ENCODE measurements around the gene VWDE. TPM values are rescaled to one million over a fixed set of nuclear protein-coding genes. Genes with fewer than 3 reads are reported as not detected.
A peak's percentile ranks its signal among the peaks of the same experiment; 100 is the strongest.

Gene VWDE
- total and polyA plus RNA-seq, 8 donors = 0.06 to 19.3 (median 1.4) TPM; not detected in 3

GRCh38 chr7:12320987-12321647 lies 82.5 kb downstream of the VWDE start:
- Histone ChIP-seq H3K4me3 (no peak overlapping the region), H3K9me3 (no peaks in the 10 kb centered on the region), H3K36me3 (no peaks in the 10 kb centered on the region), H3K27me3 (no peaks in the 10 kb centered on the region), H3K27ac (no peak overlapping the region), H3K4me1 (peaks cover 0 to 20% (median 0%) of the 10 kb centered on the region in 4 donors)
- 87 to 98% (median 91%) methylated on average over 2 of the region's 2 CpGs for WGBS, 5 donors
- DNase-seq = no peak
- TF ChIP-seq CTCF (IDR thresholded peaks at IDR 0.05) (no peak), POLR2AphosphoS5 (IDR thresholded peaks at IDR 0.05) (no peak), EP300 (IDR thresholded peaks at IDR 0.05) (no peak), POLR2A (IDR thresholded peaks at IDR 0.05) (no peak)
- intact Hi-C loops (cut with DNase I; ENCODE audit: low total_unique reads) = no loop called here

- no peak for TF ChIP-seq POLR2A (IDR thresholded peaks at IDR 0.05)
- TF ChIP-seq CTCF (IDR thresholded peaks at IDR 0.05) = no peak
- TF ChIP-seq POLR2AphosphoS5 (IDR thresholded peaks at IDR 0.05) = no peak
- TF ChIP-seq EP300 (IDR thresholded peaks at IDR 0.05) = no peak
- WGBS, 5 donors = 12 to 71% (median 38%) methylated on average over 2 of the region's 2 CpGs
- Histone ChIP-seq H3K4me3 (no peak overlapping the region), H3K27ac (no peak overlapping the region), H3K9me3 (no peaks in the 10 kb centered on the region), H3K4me1 (peaks cover 0 to 20% (median 0%) of the 10 kb centered on the region in 4 donors), H3K36me3 (no peaks in the 10 kb centered on the region), H3K27me3 (no peaks in the 10 kb centered on the region)
- intact Hi-C loops (cut with DNase I; ENCODE audit: low total_unique reads) = no loop called here
- no peak for DNase-seq
Measured at GRCh38 chr7:12320241-12320986, 83.3 kb downstream of the VWDE start.

GRCh38 chr7:12317675-12318074 lies 86.0 kb downstream of the VWDE start:
- H3K9me3 ChIP-seq = no peaks in the 10 kb centered on the region
- TF ChIP-seq EP300 (IDR thresholded peaks at IDR 0.05) (no peak), POLR2A (IDR thresholded peaks at IDR 0.05) (no peak), POLR2AphosphoS5 (IDR thresholded peaks at IDR 0.05) (no peak)
- no peak overlapping the region for H3K4me3 ChIP-seq
- H3K27me3 ChIP-seq = no peaks in the 10 kb centered on the region
- no peaks in the 10 kb centered on the region for H3K36me3 ChIP-seq
- WGBS, 5 donors = 69 to 93% (median 84%) methylated on average over 1 of the region's 1 CpG
- peaks cover 0 to 20% (median 0%) of the 10 kb centered on the region in 4 donors for H3K4me1 ChIP-seq
- no peak overlapping the region for H3K27ac ChIP-seq
- intact Hi-C loops (cut with DNase I; ENCODE audit: low total_unique reads) = no loop called here
- DNase-seq = no peak

- no peak for DNase-seq
- Histone ChIP-seq H3K9me3 (no peaks in the 10 kb centered on the region), H3K4me1 (peaks cover 0 to 20% (median 0%) of the 10 kb centered on the region in 4 donors), H3K27ac (no peak overlapping the region), H3K36me3 (no peaks in the 10 kb centered on the region), H3K4me3 (no peak overlapping the region), H3K27me3 (no peaks in the 10 kb centered on the region)
- 35 to 58% (median 48%) methylated on average over 3 of the region's 3 CpGs for WGBS, 5 donors
- intact Hi-C loops (cut with DNase I; ENCODE audit: low total_unique reads) = no loop called here
- no peak for TF ChIP-seq EP300 (IDR thresholded peaks at IDR 0.05)
Measured at GRCh38 chr7:12316925-12317324, 86.7 kb downstream of the VWDE start.

GRCh38 chr7:12315049-12315448 lies 88.6 kb downstream of the VWDE start:
- H3K4me3 ChIP-seq = no peak overlapping the region
- DNase-seq = peak in 1 of 2 donors; percentile 32
- no peak overlapping the region for H3K27ac ChIP-seq
- intact Hi-C loops (cut with DNase I; ENCODE audit: low total_unique reads) = no loop called here
- no peaks in the 10 kb centered on the region for H3K27me3 ChIP-seq
- no peak for TF ChIP-seq CTCF (IDR thresholded peaks at IDR 0.05)
- TF ChIP-seq POLR2AphosphoS5 (IDR thresholded peaks at IDR 0.05) = no peak
- no peak for TF ChIP-seq EP300 (IDR thresholded peaks at IDR 0.05)
- H3K9me3 ChIP-seq = no peaks in the 10 kb centered on the region
- H3K36me3 ChIP-seq = no peaks in the 10 kb centered on the region
- peaks cover 0 to 23% (median 0%) of the 10 kb centered on the region in 4 donors for H3K4me1 ChIP-seq

Measured in stomach (tissue), 9 donors.